Measurements from ENCODE around the gene NUAK1.

NUAK1 gene

GRCh38 chr12:106138633-106139421 is at the start of gene NUAK1:
Gene NUAK1, minus strand, starts transcription at chr12:106138954. Its CDS starts 301 bp downstream, at chr12:106138653.
- no peak for DNase-seq (ENCODE audit: low read depth in 2 of 2)

- no peak for DNase-seq (ENCODE audit: low read depth in 2 of 2)
Measured at GRCh38 chr12:106188256-106188655, 49.5 kb upstream of the NUAK1 start.

GRCh38 chr12:106187842-106188241 is 49.1 kb upstream of the NUAK1 start:
- DNase-seq (ENCODE audit: low read depth in 2 of 2): no peak

GRCh38 chr12:106187155-106187789 is 48.5 kb upstream of the NUAK1 start:
- DNase-seq (ENCODE audit: low read depth in 2 of 2): no peak

- no peak for DNase-seq (ENCODE audit: low read depth in 2 of 2)
Measured at GRCh38 chr12:106183735-106184134, 45.0 kb upstream of the NUAK1 start.

GRCh38 chr12:106181401-106182114 is 42.8 kb upstream of the NUAK1 start:
- DNase-seq (ENCODE audit: low read depth in 2 of 2): no peak

- no peak for DNase-seq (ENCODE audit: low read depth in 2 of 2)
Measured at GRCh38 chr12:106179086-106179485, 40.3 kb upstream of the NUAK1 start.

- no peak for DNase-seq (ENCODE audit: low read depth in 2 of 2)
Measured at GRCh38 chr12:106178562-106178961, 39.8 kb upstream of the NUAK1 start.

GRCh38 chr12:106176560-106176959 is 37.8 kb upstream of the NUAK1 start:
- no peak for DNase-seq (ENCODE audit: low read depth in 2 of 2)

- DNase-seq (ENCODE audit: low read depth in 2 of 2): no peak
Measured at GRCh38 chr12:106174876-106175275, 36.1 kb upstream of the NUAK1 start.

GRCh38 chr12:106173442-106173841 is 34.7 kb upstream of the NUAK1 start:
- DNase-seq (ENCODE audit: low read depth in 2 of 2): no peak

GRCh38 chr12:106171117-106171750 is 32.5 kb upstream of the NUAK1 start:
- DNase-seq (ENCODE audit: low read depth in 2 of 2): no peak

- DNase-seq (ENCODE audit: low read depth in 2 of 2): no peak
Measured at GRCh38 chr12:106170285-106170684, 31.5 kb upstream of the NUAK1 start.

GRCh38 chr12:106163712-106164111 is 25.0 kb upstream of the NUAK1 start:
- no peak for DNase-seq (ENCODE audit: low read depth in 2 of 2)

GRCh38 chr12:106161491-106161890 is 22.7 kb upstream of the NUAK1 start:
- no peak for DNase-seq (ENCODE audit: low read depth in 2 of 2)

GRCh38 chr12:106160915-106161314 is 22.2 kb upstream of the NUAK1 start:
- DNase-seq (ENCODE audit: low read depth in 2 of 2): no peak

- DNase-seq (ENCODE audit: low read depth in 2 of 2): no peak
Measured at GRCh38 chr12:106157802-106158201, 19.0 kb upstream of the NUAK1 start.

GRCh38 chr12:106154751-106155273 is 16.1 kb upstream of the NUAK1 start:
- DNase-seq (ENCODE audit: low read depth in 2 of 2): no peak

GRCh38 chr12:106152334-106152733 is 13.6 kb upstream of the NUAK1 start:
- DNase-seq (ENCODE audit: low read depth in 2 of 2): no peak

GRCh38 chr12:106150555-106150954 is 11.8 kb upstream of the NUAK1 start:
- no peak for DNase-seq (ENCODE audit: low read depth in 2 of 2)

- no peak for DNase-seq (ENCODE audit: low read depth in 2 of 2)
Measured at GRCh38 chr12:106149096-106149784, 10.5 kb upstream of the NUAK1 start.
